ENCODE data around the gene FOXO3.

GRCh38 chr6:108621117-108621516 lies 60.4 kb downstream of the FOXO3 start:
- no peak for TF ChIP-seq CTCF (IDR thresholded peaks at IDR 0.05)
- no peak for TF ChIP-seq SIN3A (IDR thresholded peaks at IDR 0.05; ENCODE audit: borderline replicate concordance, insufficient read depth, low read depth, low read length)
- TF ChIP-seq REST (IDR thresholded peaks at IDR 0.05; ENCODE audit: insufficient read depth in 1 of 2, low read depth in 2 of 2, low read length in 1 of 2), result no peak
